GM12875 (cell line): ENCODE data around the gene HBEGF.

Source experiments
- H3K4me3 ChIP-seq: one replicate; pipeline ENCODE4 v1.5.1; 2011; ENCODE audit warnings: low read depth, low read length, control low read depth
- CTCF ChIP-seq: IDR thresholded peaks from 2 replicates; pipeline ENCODE4 v1.5.1; 2011; ENCODE audit warnings: low read depth, mild to moderate bottlenecking, control low read depth, inconsistent platforms, low read length, moderate library complexity, borderline replicate concordance; ENCODE audit not compliant: insufficient read depth

The HBEGF gene

GRCh38 chr5:140342896-140343295 lies 3.5 kb downstream of the HBEGF start:
- TF ChIP-seq CTCF, result no peak
- no peak overlapping the region for H3K4me3 ChIP-seq

GRCh38 chr5:140342287-140342686 lies 4.1 kb downstream of the HBEGF start:
- no peak for TF ChIP-seq CTCF
- H3K4me3 ChIP-seq, result no peak overlapping the region

GRCh38 chr5:140341591-140341990 lies 4.8 kb downstream of the HBEGF start:
- TF ChIP-seq CTCF, result no peak
- no peak overlapping the region for H3K4me3 ChIP-seq

GRCh38 chr5:140340605-140341121 lies 5.7 kb downstream of the HBEGF start:
- H3K4me3 ChIP-seq, result no peak overlapping the region
- no peak for TF ChIP-seq CTCF

GRCh38 chr5:140339636-140340035 lies 6.8 kb downstream of the HBEGF start:
- TF ChIP-seq CTCF, result no peak
- H3K4me3 ChIP-seq, result no peak overlapping the region

GRCh38 chr5:140338908-140339307 lies 7.5 kb downstream of the HBEGF start:
- no peak overlapping the region for H3K4me3 ChIP-seq
- TF ChIP-seq CTCF, result no peak

GRCh38 chr5:140338336-140338735 lies 8.1 kb downstream of the HBEGF start:
- no peak overlapping the region for H3K4me3 ChIP-seq
- no peak for TF ChIP-seq CTCF
